ENCODE data around the gene UNC13C.

- TF ChIP-seq EZH2phosphoT487 (IDR thresholded peaks at IDR 0.05; ENCODE audit: borderline replicate concordance, low read depth, low read length) (no peak), CTCF (conservative IDR thresholded peaks at IDR 0.05; ENCODE audit: low read length) (no peak)
Measured at GRCh38 chr15:54618120-54618519, 639.9 kb downstream of the UNC13C start.

Data from OCI-LY7 (cell line).